ENCODE results near the gene BICRA. TPM values are rescaled to one million over a fixed set of nuclear protein-coding genes. Genes with fewer than 3 reads are reported as not detected.

Gene BICRA
- total RNA-seq, 1 donor from 2014 or later: 17.1 TPM

- Mint-ChIP-seq H3K27ac (ENCODE audit: unreplicated experiment) (peak overlapping the region; percentile 89), H3K4me3 (ENCODE audit: unreplicated experiment) (peak overlapping the region; percentile 65)
These were observed 120.5 kb downstream of the BICRA start for GRCh38 chr19:47729468-47729798.

GRCh38 chr19:47729799-47730520 lies 121.0 kb downstream of the BICRA start:
- H3K36me3 Mint-ChIP-seq (ENCODE audit: unreplicated experiment): peaks cover 49% of the 10 kb centered on the region
- no peak for DNase-seq (ENCODE audit: extremely low spot score, unreplicated experiment)
- H3K4me1 Mint-ChIP-seq (ENCODE audit: unreplicated experiment): peaks cover 74% of the 10 kb centered on the region
- no peak for TF ChIP-seq CTCF (IDR thresholded peaks at IDR 0.05)
- H3K9me3 Mint-ChIP-seq (ENCODE audit: unreplicated experiment): no peaks in the 10 kb centered on the region
- no peaks in the 10 kb centered on the region for H3K27me3 Mint-ChIP-seq (ENCODE audit: unreplicated experiment)
- H3K27ac Mint-ChIP-seq (ENCODE audit: unreplicated experiment): peak overlapping the region; percentile 89
- H3K4me3 Mint-ChIP-seq (ENCODE audit: unreplicated experiment): peak overlapping the region; percentile 65

More at GRCh38 chr19:47729468-47729798, 120.5 kb downstream of the BICRA start:
- no peaks in the 10 kb centered on the region for H3K9me3 Mint-ChIP-seq (ENCODE audit: unreplicated experiment)
- peaks cover 50% of the 10 kb centered on the region for H3K36me3 Mint-ChIP-seq (ENCODE audit: unreplicated experiment)
- no peak for TF ChIP-seq CTCF (IDR thresholded peaks at IDR 0.05)
- peaks cover 75% of the 10 kb centered on the region for H3K4me1 Mint-ChIP-seq (ENCODE audit: unreplicated experiment)
- peak; percentile 91 for DNase-seq (ENCODE audit: extremely low spot score, unreplicated experiment)
- no peaks in the 10 kb centered on the region for H3K27me3 Mint-ChIP-seq (ENCODE audit: unreplicated experiment)

- Mint-ChIP-seq H3K27me3 (ENCODE audit: unreplicated experiment) (no peaks in the 10 kb centered on the region), H3K4me3 (ENCODE audit: unreplicated experiment) (peak overlapping the region; percentile 57), H3K27ac (ENCODE audit: unreplicated experiment) (peak overlapping the region; percentile 89), H3K4me1 (ENCODE audit: unreplicated experiment) (peaks cover 68% of the 10 kb centered on the region), H3K9me3 (ENCODE audit: unreplicated experiment) (no peaks in the 10 kb centered on the region), H3K36me3 (ENCODE audit: unreplicated experiment) (peaks cover 44% of the 10 kb centered on the region)
- TF ChIP-seq CTCF (IDR thresholded peaks at IDR 0.05): no peak
- DNase-seq (ENCODE audit: extremely low spot score, unreplicated experiment): no peak
These were observed 121.6 kb downstream of the BICRA start for GRCh38 chr19:47730521-47730889.

- no peak for TF ChIP-seq CTCF (IDR thresholded peaks at IDR 0.05)
- no peak overlapping the region for H3K4me3 Mint-ChIP-seq (ENCODE audit: unreplicated experiment)
- no peaks in the 10 kb centered on the region for H3K27me3 Mint-ChIP-seq (ENCODE audit: unreplicated experiment)
- peaks cover 41% of the 10 kb centered on the region for H3K36me3 Mint-ChIP-seq (ENCODE audit: unreplicated experiment)
- peak overlapping the region; percentile 66 for H3K27ac Mint-ChIP-seq (ENCODE audit: unreplicated experiment)
- H3K9me3 Mint-ChIP-seq (ENCODE audit: unreplicated experiment): no peaks in the 10 kb centered on the region
- DNase-seq (ENCODE audit: extremely low spot score, unreplicated experiment): no peak
- H3K4me1 Mint-ChIP-seq (ENCODE audit: unreplicated experiment): peaks cover 64% of the 10 kb centered on the region
These were observed 122.0 kb downstream of the BICRA start for GRCh38 chr19:47730910-47731309.

- Mint-ChIP-seq H3K27me3 (ENCODE audit: unreplicated experiment) (no peaks in the 10 kb centered on the region), H3K4me1 (ENCODE audit: unreplicated experiment) (peaks cover 36% of the 10 kb centered on the region), H3K27ac (ENCODE audit: unreplicated experiment) (no peak overlapping the region), H3K36me3 (ENCODE audit: unreplicated experiment) (peaks cover 40% of the 10 kb centered on the region), H3K4me3 (ENCODE audit: unreplicated experiment) (no peak overlapping the region), H3K9me3 (ENCODE audit: unreplicated experiment) (no peaks in the 10 kb centered on the region)
- no peak for DNase-seq (ENCODE audit: extremely low spot score, unreplicated experiment)
- TF ChIP-seq CTCF (IDR thresholded peaks at IDR 0.05): no peak
These were observed 126.2 kb downstream of the BICRA start for GRCh38 chr19:47735131-47735530.

All from osteocyte (in vitro differentiated cells).